GM18867 (cell line): ENCODE data around the gene KCNF1.

Source experiments
- ATAC-seq: cut with Tn5 transposase; IDR thresholded peaks from one replicate; pipeline ENCODE4 v1.9.1; 2021; ENCODE audit warnings: mild to moderate bottlenecking, moderate library complexity; ENCODE audit not compliant: unreplicated experiment

KCNF1 gene

GRCh38 chr2:10918661-10919409 is 7.1 kb downstream of the KCNF1 start:
- ATAC-seq, result no peak

- ATAC-seq, result no peak
Observed at GRCh38 chr2:10919410-10919770, 7.7 kb downstream of the KCNF1 start.

GRCh38 chr2:10919771-10920621 is 8.3 kb downstream of the KCNF1 start:
- ATAC-seq, result no peak

- ATAC-seq, result no peak
Observed at GRCh38 chr2:10920764-10921388, 9.1 kb downstream of the KCNF1 start.

- no peak for ATAC-seq
Observed at GRCh38 chr2:10921525-10921924, 9.8 kb downstream of the KCNF1 start.

GRCh38 chr2:10922307-10923007 is 10.7 kb downstream of the KCNF1 start:
- no peak for ATAC-seq

- ATAC-seq, result no peak
Observed at GRCh38 chr2:10923008-10923375, 11.3 kb downstream of the KCNF1 start.

- ATAC-seq, result no peak
Observed at GRCh38 chr2:10923965-10924364, 12.2 kb downstream of the KCNF1 start.

- ATAC-seq, result no peak
Observed at GRCh38 chr2:10924441-10924840, 12.7 kb downstream of the KCNF1 start.

GRCh38 chr2:10924859-10925258 is 13.1 kb downstream of the KCNF1 start:
- no peak for ATAC-seq

- no peak for ATAC-seq
Observed at GRCh38 chr2:10926191-10926820, 14.6 kb downstream of the KCNF1 start.

- no peak for ATAC-seq
Observed at GRCh38 chr2:10930721-10931516, 19.2 kb downstream of the KCNF1 start.

- ATAC-seq, result no peak
Observed at GRCh38 chr2:10931710-10932255, 20.0 kb downstream of the KCNF1 start.

- no peak for ATAC-seq
Observed at GRCh38 chr2:10932345-10933151, 20.8 kb downstream of the KCNF1 start.

- no peak for ATAC-seq
Observed at GRCh38 chr2:10933700-10934225, 22.0 kb downstream of the KCNF1 start.

GRCh38 chr2:10934308-10934978 is 22.7 kb downstream of the KCNF1 start:
- no peak for ATAC-seq

- ATAC-seq, result no peak
Observed at GRCh38 chr2:10934979-10935350, 23.2 kb downstream of the KCNF1 start.

GRCh38 chr2:10935366-10935918 is 23.7 kb downstream of the KCNF1 start:
- ATAC-seq, result no peak
